ENCODE measurements around the gene HOXB5. TPM values are rescaled to one million over a fixed set of nuclear protein-coding genes. Genes with fewer than 3 reads are reported as not detected.

The HOXB5 gene
- total RNA-seq, 1 experiment from 2014 or later = not detected

DNA sequence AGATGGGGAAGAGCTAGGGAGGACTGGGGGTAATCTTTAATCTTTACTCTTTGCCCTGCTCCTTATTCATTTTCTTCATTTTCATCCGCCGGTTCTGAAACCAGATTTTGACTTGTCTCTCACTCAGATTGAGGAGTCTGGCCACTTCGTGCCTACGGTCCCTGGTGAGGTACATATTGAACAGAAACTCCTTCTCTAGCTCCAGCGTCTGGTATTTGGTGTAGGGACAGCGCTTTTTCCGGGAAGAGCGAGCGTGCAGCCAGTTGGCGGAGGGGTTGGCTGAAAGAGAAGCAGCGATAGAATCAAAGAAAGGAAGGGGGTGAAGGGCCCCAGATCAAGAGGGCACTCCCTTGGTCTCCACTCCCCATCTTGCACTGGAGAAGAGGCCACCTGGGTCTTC, 29.3 kb upstream of the HOXB5 start:
- TF ChIP-seq, protein P1, sequence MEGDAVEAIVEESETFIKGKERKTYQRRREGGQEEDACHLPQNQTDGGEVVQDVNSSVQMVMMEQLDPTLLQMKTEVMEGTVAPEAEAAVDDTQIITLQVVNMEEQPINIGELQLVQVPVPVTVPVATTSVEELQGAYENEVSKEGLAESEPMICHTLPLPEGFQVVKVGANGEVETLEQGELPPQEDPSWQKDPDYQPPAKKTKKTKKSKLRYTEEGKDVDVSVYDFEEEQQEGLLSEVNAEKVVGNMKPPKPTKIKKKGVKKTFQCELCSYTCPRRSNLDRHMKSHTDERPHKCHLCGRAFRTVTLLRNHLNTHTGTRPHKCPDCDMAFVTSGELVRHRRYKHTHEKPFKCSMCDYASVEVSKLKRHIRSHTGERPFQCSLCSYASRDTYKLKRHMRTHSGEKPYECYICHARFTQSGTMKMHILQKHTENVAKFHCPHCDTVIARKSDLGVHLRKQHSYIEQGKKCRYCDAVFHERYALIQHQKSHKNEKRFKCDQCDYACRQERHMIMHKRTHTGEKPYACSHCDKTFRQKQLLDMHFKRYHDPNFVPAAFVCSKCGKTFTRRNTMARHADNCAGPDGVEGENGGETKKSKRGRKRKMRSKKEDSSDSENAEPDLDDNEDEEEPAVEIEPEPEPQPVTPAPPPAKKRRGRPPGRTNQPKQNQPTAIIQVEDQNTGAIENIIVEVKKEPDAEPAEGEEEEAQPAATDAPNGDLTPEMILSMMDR (conservative IDR thresholded peaks at IDR 0.05) = no peak
- Mint-ChIP-seq H3K4me3 (no peak overlapping the region), H3K4me1 (peaks cover 7 to 23% of the 10 kb centered on the region in 2 experiments), H3K27ac (no peak overlapping the region), H3K27me3 (ENCODE audit: low read depth) (peaks cover 100% of the 10 kb centered on the region), H3K36me3 (ENCODE audit: insufficient read depth in 1 of 3, low read depth in 3 of 3) (peaks cover 0 to 2% (median 0%) of the 10 kb centered on the region in 3 experiments; a peak in 1 of 7 replicates), H3K9me3 (peaks cover 3 to 14% of the 10 kb centered on the region in 2 experiments; a peak in 3 of 5 replicates)
- Histone ChIP-seq H3K23me2 (ENCODE audit: insufficient read length, low read depth, low read length, poor library complexity, severe bottlenecking) (peaks cover 5% of the 10 kb centered on the region), H2AK5ac (ENCODE audit: insufficient read length, low read length) (no peak overlapping the region), H3K23ac (ENCODE audit: insufficient read length, low read depth, low read length) (no peak overlapping the region), H3K4ac (ENCODE audit: low read depth, low read length) (no peak overlapping the region), H4K8ac (replicated peaks; ENCODE audit: insufficient read length, low read depth, low read length) (no peak overlapping the region), H3K56ac (ENCODE audit: insufficient read length, low read depth, low read length) (no peak overlapping the region), H4K91ac (ENCODE audit: insufficient read length, low read depth, low read length) (no peak overlapping the region), H3K27ac (ENCODE audit: insufficient read length, low read depth, low read length) (no peak overlapping the region), H3K79me1 (ENCODE audit: insufficient read depth, low read depth, low read length, poor library complexity, severe bottlenecking) (no peaks in the 10 kb centered on the region), H2BK15ac (ENCODE audit: low read depth, low read length) (no peak overlapping the region), H3K27me3 (ENCODE audit: insufficient read depth, low read length) (peaks cover 97% of the 10 kb centered on the region), H2BK20ac (ENCODE audit: low read depth, low read length, poor library complexity, severe bottlenecking) (no peak overlapping the region), H3K9ac (ENCODE audit: extremely low read depth, insufficient read length, low read length) (no peak overlapping the region), H3K9me3 (ENCODE audit: control insufficient read depth, low read depth, low read length) (no peaks in the 10 kb centered on the region), H2AFZ (ENCODE audit: low read length) (no peak overlapping the region), H3K18ac (ENCODE audit: insufficient read length, low read depth, low read length) (no peak overlapping the region), H3T11ph (ENCODE audit: low read length) (no peak overlapping the region), H3K14ac (ENCODE audit: insufficient read depth, low read length) (no peak overlapping the region), H3K4me1 (ENCODE audit: insufficient read depth, low read length) (no peaks in the 10 kb centered on the region; the same call in 1 of the 2 replicates), H4K5ac (ENCODE audit: insufficient read length, low read depth, low read length) (no peak overlapping the region), H2BK120ac (ENCODE audit: low read depth, low read length, poor library complexity, severe bottlenecking) (no peak overlapping the region), H2BK12ac (ENCODE audit: insufficient read length, low read depth, low read length) (no peak overlapping the region), H3K79me2 (ENCODE audit: insufficient read depth, low read length) (no peaks in the 10 kb centered on the region), H4K20me1 (ENCODE audit: control insufficient read depth, insufficient read depth, insufficient read length) (no peaks in the 10 kb centered on the region), H3K4me2 (ENCODE audit: insufficient read depth, insufficient read length, low read length) (no peak overlapping the region), H2BK5ac (ENCODE audit: insufficient read length, low read length) (no peak overlapping the region)
- DNase-seq = no peak
- no CpG with 5 or more reads among the region's 11 CpGs for WGBS (ENCODE audit: extremely low coverage, insufficient read length, low lambda C conversion rate)
